Spleen (tissue), 7 donors: ENCODE data around the gene OR10AG1.

Experiments used
- POLR2A ChIP-seq, 3 donors: fragments of 450-650 bp; IDR thresholded peaks; one replicate each; pipeline ENCODE4 v1.5.1; 2017; ENCODE audit warnings: antibody characterized with exemption in 3 of 3, mild to moderate bottlenecking in 1 of 3
- POLR2AphosphoS5 ChIP-seq, 3 donors: sonication (generic); formaldehyde crosslinking; IDR thresholded peaks; one replicate each; pipeline ENCODE4 v1.5.1; 2017; ENCODE audit warnings: antibody characterized with exemption in 3 of 3
- TF ChIP-seq, protein P1 (sequence below), 11 experiments: fragments of 200-600 bp in 7 of 11; fragments of 450-650 bp in 4 of 11; sonication (generic) in 4 of 11; IDR thresholded peaks in 8 of 11; conservative IDR thresholded peaks in 3 of 11; 1 replicate in 7 of 11; 2 replicates in 4 of 11; pipeline versions ENCODE4 v1.4.0 to v1.8.0; 2016 to 2021; ENCODE audit warnings: antibody characterized with exemption in 11 of 11, inconsistent platforms in 4 of 11, mild to moderate bottlenecking in 1 of 11
- donor health status: DM: no; HTN: no; CAD: no; lungs with moderate emphysema.
- donor health status: DM: no; HTN: no; CAD: no.
- donor health status: DM: no; HTN: no; CAD: no.

DNA sequence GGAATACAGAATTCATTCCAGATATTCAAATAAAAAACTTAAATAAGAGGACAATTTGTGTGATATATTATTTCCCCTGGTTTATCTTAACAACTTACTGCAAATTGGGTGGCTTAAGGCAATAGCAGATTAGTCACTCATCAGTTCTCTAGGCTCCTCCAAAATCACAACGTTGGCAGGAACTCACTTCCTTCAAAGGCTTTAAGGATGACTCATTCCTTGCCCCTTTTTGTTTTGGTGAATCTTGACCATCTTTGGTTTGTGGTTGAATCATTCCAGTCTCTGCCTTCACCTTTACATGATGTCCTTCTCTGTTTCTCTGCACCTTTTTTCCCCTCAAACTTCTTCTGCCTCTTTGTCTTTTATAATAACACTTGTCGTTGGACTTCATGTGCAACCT is 3.4 kb downstream of the OR10AG1 start:
- TF ChIP-seq, protein P1, sequence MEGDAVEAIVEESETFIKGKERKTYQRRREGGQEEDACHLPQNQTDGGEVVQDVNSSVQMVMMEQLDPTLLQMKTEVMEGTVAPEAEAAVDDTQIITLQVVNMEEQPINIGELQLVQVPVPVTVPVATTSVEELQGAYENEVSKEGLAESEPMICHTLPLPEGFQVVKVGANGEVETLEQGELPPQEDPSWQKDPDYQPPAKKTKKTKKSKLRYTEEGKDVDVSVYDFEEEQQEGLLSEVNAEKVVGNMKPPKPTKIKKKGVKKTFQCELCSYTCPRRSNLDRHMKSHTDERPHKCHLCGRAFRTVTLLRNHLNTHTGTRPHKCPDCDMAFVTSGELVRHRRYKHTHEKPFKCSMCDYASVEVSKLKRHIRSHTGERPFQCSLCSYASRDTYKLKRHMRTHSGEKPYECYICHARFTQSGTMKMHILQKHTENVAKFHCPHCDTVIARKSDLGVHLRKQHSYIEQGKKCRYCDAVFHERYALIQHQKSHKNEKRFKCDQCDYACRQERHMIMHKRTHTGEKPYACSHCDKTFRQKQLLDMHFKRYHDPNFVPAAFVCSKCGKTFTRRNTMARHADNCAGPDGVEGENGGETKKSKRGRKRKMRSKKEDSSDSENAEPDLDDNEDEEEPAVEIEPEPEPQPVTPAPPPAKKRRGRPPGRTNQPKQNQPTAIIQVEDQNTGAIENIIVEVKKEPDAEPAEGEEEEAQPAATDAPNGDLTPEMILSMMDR (IDR thresholded peaks at IDR 0.05 in 8 of 11, conservative IDR thresholded peaks at IDR 0.05 in 3 of 11), result no peak
- TF ChIP-seq POLR2AphosphoS5 (IDR thresholded peaks at IDR 0.05) (no peak), POLR2A (IDR thresholded peaks at IDR 0.05) (no peak)
